ENCODE measurements around the gene PLXNA4.

The PLXNA4 gene

GRCh38 chr7:132206594-132206993 lies 369.7 kb downstream of the PLXNA4 start:
- no peak for DNase-seq (ENCODE audit: low spot score)

GRCh38 chr7:132205509-132205908 lies 370.8 kb downstream of the PLXNA4 start:
- no peak for DNase-seq (ENCODE audit: low spot score)

- no peak for DNase-seq (ENCODE audit: low spot score)
These were observed 373.2 kb downstream of the PLXNA4 start for GRCh38 chr7:132203021-132203420.

- no peak for DNase-seq (ENCODE audit: low spot score)
These were observed 373.7 kb downstream of the PLXNA4 start for GRCh38 chr7:132202541-132202940.

- no peak for DNase-seq (ENCODE audit: low spot score)
These were observed 376.1 kb downstream of the PLXNA4 start for GRCh38 chr7:132200141-132200540.

GRCh38 chr7:132199626-132200025 lies 376.6 kb downstream of the PLXNA4 start:
- no peak for DNase-seq (ENCODE audit: low spot score)

- no peak for DNase-seq (ENCODE audit: low spot score)
These were observed 378.5 kb downstream of the PLXNA4 start for GRCh38 chr7:132197772-132198171.

GRCh38 chr7:132193898-132194297 lies 382.4 kb downstream of the PLXNA4 start:
- DNase-seq (ENCODE audit: low spot score), result no peak

GRCh38 chr7:132192809-132193208 lies 383.5 kb downstream of the PLXNA4 start:
- DNase-seq (ENCODE audit: low spot score), result no peak

- no peak for DNase-seq (ENCODE audit: low spot score)
These were observed 384.9 kb downstream of the PLXNA4 start for GRCh38 chr7:132191418-132191817.

- DNase-seq (ENCODE audit: low spot score), result no peak
These were observed 385.6 kb downstream of the PLXNA4 start for GRCh38 chr7:132190683-132191082.

GRCh38 chr7:132189881-132190280 lies 386.4 kb downstream of the PLXNA4 start:
- no peak for DNase-seq (ENCODE audit: low spot score)

- no peak for DNase-seq (ENCODE audit: low spot score)
These were observed 388.1 kb downstream of the PLXNA4 start for GRCh38 chr7:132187869-132188789.

- no peak for DNase-seq (ENCODE audit: low spot score)
These were observed 388.9 kb downstream of the PLXNA4 start for GRCh38 chr7:132187391-132187790.

GRCh38 chr7:132185150-132185549 lies 391.1 kb downstream of the PLXNA4 start:
- no peak for DNase-seq (ENCODE audit: low spot score)

GRCh38 chr7:132183781-132184380 lies 392.4 kb downstream of the PLXNA4 start:
- DNase-seq (ENCODE audit: low spot score), result no peak

- DNase-seq (ENCODE audit: low spot score), result no peak
These were observed 393.3 kb downstream of the PLXNA4 start for GRCh38 chr7:132182992-132183391.

GRCh38 chr7:132181946-132182685 lies 394.2 kb downstream of the PLXNA4 start:
- no peak for DNase-seq (ENCODE audit: low spot score)

GRCh38 chr7:132181371-132181770 lies 394.9 kb downstream of the PLXNA4 start:
- no peak for DNase-seq (ENCODE audit: low spot score)

GRCh38 chr7:132180481-132180880 lies 395.8 kb downstream of the PLXNA4 start:
- DNase-seq (ENCODE audit: low spot score), result no peak

GRCh38 chr7:132179681-132180080 lies 396.6 kb downstream of the PLXNA4 start:
- DNase-seq (ENCODE audit: low spot score), result no peak

- no peak for DNase-seq (ENCODE audit: low spot score)
These were observed 397.2 kb downstream of the PLXNA4 start for GRCh38 chr7:132179080-132179430.

Data from activated CD4-positive, alpha-beta T cell treated with anti-CD3 and anti-CD28 coated beads, Interleukin-2, Interleukin-4, amounts not matched to agents 100 ng/mL and 50 ng/mL, durations not matched to agents 16 hours and 8 hours (primary cell).